ENCODE measurements around the gene PTCSC3. TPM values are rescaled to one million over a fixed set of nuclear protein-coding genes. Genes with fewer than 3 reads are reported as not detected.

PTCSC3 gene
- total and polyA plus RNA-seq, 2 of the 13 experiments (the other 11 are each of a cell fraction or from before 2014, with no cell fraction given), result not detected

DNA sequence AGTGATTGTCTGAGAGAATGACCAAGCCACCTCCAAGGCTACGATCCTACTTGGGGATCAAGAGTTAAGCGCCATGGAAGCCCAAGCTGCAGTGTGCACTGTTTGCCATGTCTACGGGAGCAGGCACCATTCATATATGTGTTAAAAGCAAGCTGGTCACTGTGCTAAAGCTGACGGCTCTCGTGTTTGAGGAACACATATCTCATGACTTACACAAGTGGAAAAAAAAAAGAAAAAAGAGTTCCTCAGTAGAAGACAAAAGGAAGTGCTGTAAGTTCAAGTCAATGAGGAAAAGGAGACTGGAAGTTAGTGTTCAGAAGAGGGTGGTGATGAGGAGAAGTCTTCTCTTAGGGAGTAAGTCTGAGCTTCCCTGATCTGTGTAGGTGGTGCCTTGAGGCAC lies 4.9 kb upstream of the PTCSC3 start:
- intact Hi-C loops (cut with micrococcal nuclease; ENCODE audit: unreplicated experiment), result no loop called here
- Histone ChIP-seq H3K4me2 (ENCODE audit: low read depth, low read length) (no peak overlapping the region), H3K4me3 (replicated peaks in 1 of 3; ENCODE audit: insufficient read depth in 1 of 3, low read depth in 2 of 3, low read length in 3 of 3) (no peak overlapping the region), H3K4me1 (ENCODE audit: insufficient read depth, low read length) (no peaks in the 10 kb centered on the region), H3K27me3 (ENCODE audit: control insufficient read depth in 1 of 2, insufficient read depth in 2 of 2, low read length in 2 of 2) (peaks cover 0 to 17% of the 10 kb centered on the region in 2 experiments; a peak in 1 of 5 replicates), H2AFZ (ENCODE audit: low read length) (no peak overlapping the region), H3K9ac (ENCODE audit: insufficient read depth, low read depth, low read length) (no peak overlapping the region), H3K79me2 (ENCODE audit: insufficient read depth, low read length) (no peaks in the 10 kb centered on the region), H4K20me1 (ENCODE audit: insufficient read depth, low read length) (no peaks in the 10 kb centered on the region), H3K36me3 (replicated peaks in 1 of 2; ENCODE audit: control insufficient read depth in 1 of 2, insufficient read depth in 2 of 2, low read length in 2 of 2) (no peaks in the 10 kb centered on the region), H3K9me3 (ENCODE audit: low read length) (peaks cover 9% of the 10 kb centered on the region; the same call in 1 of the 2 replicates), H3K27ac (ENCODE audit: extremely low read length, insufficient read depth, low read length) (no peak overlapping the region)
- FAIRE-seq (no peak), ATAC-seq (peak; percentile 48), DNase-seq (ENCODE audit: low spot score) (no peak)
- CTCF ChIA-PET (ENCODE audit: low intra/inter-chr PET ratio, low total read pairs), result no interaction called here
- BruUV-seq (replicated peaks), result no TSS peak
- 17% methylated on average over 5 of the region's 5 CpGs for WGBS (ENCODE audit: low lambda C conversion rate)
- TF ChIP-seq ZNF382 (CRISPR knock-in tag; IDR thresholded peaks at IDR 0.05; ENCODE audit: borderline replicate concordance) (no peak), NCOA1 (CRISPR knock-in tag; IDR thresholded peaks at IDR 0.05) (no peak), TCF12 (IDR thresholded peaks at IDR 0.05) (no peak), TCF12 (CRISPR knock-in tag; IDR thresholded peaks at IDR 0.05) (no peak), TCF7L2 (IDR thresholded peaks at IDR 0.05; ENCODE audit: low read depth, low read length) (no peak), ZNF883 (CRISPR knock-in tag; IDR thresholded peaks at IDR 0.05; ENCODE audit: not compliant biosample characterization) (no peak), KLF12 (CRISPR knock-in tag; IDR thresholded peaks at IDR 0.05; ENCODE audit: borderline replicate concordance) (no peak), MAFG (CRISPR knock-in tag; IDR thresholded peaks at IDR 0.05) (no peak), ZNF20 (CRISPR knock-in tag; IDR thresholded peaks at IDR 0.05) (no peak), RFX3 (CRISPR knock-in tag; IDR thresholded peaks at IDR 0.05) (no peak), ZNF605 (CRISPR knock-in tag; IDR thresholded peaks at IDR 0.05) (no peak), ZKSCAN5 (CRISPR knock-in tag; IDR thresholded peaks at IDR 0.05) (no peak), KLF11 (CRISPR knock-in tag; IDR thresholded peaks at IDR 0.05) (no peak)
- TF ChIP-seq, protein P1, sequence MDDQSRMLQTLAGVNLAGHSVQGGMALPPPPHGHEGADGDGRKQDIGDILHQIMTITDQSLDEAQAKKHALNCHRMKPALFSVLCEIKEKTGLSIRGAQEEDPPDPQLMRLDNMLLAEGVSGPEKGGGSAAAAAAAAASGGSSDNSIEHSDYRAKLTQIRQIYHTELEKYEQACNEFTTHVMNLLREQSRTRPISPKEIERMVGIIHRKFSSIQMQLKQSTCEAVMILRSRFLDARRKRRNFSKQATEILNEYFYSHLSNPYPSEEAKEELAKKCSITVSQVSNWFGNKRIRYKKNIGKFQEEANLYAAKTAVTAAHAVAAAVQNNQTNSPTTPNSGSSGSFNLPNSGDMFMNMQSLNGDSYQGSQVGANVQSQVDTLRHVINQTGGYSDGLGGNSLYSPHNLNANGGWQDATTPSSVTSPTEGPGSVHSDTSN (CRISPR knock-in tag; IDR thresholded peaks at IDR 0.05; ENCODE audit: borderline replicate concordance), result no peak
- in situ Hi-C loops (cut with HindIII; ENCODE audit: extremely low pct_ligation_motif_present, low pct_unique_long_range_greater_than_20kb), result no loop called here
- POLR2A ChIA-PET, result no interaction called here

Data from HepG2 (cell line).